ENCODE data around the gene EIF4A2.
"Not testable (repeated sequence)": the region's sequence is repeated elsewhere in the genome, so short reads cannot be mapped to it uniquely, and the experiment has no call there.

EIF4A2 gene

DNA sequence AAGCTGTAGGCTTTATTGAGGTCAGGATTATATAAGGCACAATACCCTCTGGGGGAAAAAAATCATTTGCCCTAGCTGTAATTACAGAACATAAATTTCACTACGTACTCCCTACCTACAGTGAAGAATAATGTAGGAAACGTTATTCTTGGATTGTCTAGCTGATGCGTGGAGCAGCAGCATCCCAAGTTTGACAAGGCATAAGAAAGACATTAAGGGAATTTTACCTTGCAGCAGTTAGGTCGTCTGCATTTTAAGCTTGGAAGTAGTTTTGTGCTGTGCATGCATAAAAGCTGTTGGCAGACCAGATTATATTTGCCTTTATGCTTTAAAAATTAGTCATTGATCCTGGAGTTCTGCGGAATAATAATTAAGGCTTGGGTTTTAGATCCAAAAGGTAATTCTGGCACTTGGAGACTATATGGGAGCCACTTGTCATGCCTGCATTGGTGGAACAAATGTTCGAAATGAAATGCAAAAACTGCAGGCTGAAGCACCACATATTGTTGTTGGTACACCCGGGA is 2.2 kb downstream of the EIF4A2 start:
- no peak for DNase-seq

DNA sequence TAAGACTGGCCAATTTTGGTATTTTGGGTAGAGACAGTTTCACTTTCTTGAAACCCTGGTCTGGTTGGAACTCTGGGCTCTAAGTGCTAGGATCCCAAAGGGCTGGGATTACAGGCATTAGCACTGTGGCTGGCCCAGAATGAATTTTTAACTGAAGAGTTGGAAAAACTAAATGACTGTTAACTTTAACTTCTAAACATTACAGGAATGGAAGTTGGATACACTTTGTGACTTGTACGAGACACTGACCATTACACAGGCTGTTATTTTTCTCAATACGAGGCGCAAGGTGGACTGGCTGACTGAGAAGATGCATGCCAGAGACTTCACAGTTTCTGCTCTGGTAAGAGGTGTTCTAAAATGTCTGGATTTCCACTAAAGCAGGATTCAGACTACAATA is 3.5 kb downstream of the EIF4A2 start:
- no peak for DNase-seq

DNA sequence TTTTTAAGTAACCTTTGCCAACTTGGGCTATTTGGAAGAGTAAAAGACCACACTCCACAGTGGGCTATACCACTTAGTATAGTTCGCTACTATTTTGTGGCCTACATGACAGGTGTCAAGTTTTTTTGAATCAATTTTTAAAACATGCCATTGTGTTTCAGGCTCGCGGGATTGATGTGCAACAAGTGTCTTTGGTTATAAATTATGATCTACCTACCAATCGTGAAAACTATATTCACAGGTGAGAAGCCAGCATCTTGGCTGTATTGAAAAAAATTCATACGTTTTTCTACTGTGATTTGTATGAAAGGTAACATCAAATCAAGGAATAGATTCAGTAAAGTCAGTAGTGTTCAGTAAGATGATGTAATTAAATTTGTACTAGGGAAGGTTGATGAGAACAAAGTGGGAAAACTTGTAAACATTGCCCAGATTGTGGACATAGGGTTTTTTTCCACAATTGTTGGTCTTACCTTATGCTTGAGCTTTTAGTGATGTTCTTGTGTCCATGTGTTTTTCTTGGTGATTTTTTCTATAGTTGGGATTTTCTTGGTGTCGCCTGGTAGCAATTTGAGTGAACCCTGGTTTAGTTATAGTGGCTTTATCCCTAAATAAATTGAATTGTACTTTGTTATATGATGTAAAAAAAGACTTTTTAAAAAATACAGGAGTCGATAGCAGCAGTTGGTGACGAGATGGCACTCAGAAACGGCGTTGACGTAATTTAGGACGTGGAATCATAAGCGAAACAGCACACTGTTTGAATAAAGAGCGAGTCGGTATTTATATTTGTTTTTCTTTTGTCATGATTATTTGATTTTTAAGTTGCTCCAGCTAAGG is 4.5 kb downstream of the EIF4A2 start:
- no peak for DNase-seq

DNA sequence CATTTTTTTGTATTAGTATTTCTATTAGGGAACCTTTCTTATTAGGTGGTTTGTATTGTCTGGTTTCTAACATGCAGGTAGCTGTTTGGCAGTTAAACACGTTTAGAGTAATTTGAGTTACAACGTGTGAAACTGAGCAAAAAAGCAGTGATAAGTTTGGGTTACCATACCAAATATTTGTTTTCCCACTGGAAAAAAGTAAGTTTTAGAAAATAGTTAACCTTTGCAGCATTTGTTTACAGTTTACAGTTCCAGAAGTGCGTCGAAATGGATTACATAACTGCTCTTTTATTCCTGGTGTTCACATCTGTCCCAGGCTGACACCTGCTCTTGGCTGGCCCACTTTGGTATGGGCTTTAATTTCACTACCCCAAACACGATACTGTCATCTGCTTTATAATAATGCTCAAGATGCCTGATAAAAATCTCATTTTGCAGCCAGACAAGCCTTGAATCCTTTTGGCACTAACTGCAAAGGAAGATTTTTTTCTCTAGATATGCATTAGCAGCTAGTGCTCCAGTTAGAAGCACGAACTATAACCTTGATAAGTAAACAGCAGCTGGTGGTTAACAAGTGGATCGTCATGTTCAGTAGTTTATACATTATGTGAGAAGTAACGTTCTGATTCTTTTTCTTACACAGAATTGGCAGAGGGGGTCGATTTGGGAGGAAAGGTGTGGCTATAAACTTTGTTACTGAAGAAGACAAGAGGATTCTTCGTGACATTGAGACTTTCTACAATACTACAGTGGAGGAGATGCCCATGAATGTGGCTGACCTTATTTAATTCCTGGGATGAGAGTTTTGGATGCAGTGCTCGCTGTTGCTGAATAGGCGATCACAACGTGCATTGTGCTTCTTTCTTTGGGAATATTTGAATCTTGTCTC is 5.3 kb downstream of the EIF4A2 start:
- DNase-seq = no peak

DNA sequence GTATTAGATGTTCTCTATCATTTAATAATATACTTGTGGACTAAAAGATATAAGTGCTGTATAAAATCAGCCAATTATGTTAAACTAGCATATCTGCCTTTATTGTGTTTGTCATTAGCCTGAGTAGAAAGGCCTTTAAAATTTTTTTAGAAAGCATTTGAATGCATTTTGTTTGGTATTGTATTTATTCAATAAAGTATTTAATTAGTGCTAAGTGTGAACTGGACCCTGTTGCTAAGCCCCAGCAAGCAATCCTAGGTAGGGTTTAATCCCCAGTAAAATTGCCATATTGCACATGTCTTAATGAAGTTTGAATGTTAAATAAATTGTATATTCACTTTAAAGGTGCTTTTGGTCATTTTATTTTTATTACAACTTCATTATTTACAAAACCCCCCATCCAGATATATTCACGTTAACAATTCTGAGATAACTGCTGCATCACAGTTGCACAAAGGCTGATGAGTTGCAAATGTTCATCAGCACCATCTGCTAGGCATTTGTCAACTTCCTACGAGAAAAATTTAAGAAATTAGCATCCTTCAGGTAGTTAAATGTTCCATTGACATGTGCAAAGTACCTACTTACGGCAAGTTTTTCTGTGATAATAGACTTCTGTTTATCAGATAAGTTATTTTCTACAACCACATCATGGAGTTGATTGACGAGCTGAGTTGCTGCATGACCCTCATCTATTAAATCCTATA is 6.3 kb downstream of the EIF4A2 start:
- no peak for DNase-seq

DNA sequence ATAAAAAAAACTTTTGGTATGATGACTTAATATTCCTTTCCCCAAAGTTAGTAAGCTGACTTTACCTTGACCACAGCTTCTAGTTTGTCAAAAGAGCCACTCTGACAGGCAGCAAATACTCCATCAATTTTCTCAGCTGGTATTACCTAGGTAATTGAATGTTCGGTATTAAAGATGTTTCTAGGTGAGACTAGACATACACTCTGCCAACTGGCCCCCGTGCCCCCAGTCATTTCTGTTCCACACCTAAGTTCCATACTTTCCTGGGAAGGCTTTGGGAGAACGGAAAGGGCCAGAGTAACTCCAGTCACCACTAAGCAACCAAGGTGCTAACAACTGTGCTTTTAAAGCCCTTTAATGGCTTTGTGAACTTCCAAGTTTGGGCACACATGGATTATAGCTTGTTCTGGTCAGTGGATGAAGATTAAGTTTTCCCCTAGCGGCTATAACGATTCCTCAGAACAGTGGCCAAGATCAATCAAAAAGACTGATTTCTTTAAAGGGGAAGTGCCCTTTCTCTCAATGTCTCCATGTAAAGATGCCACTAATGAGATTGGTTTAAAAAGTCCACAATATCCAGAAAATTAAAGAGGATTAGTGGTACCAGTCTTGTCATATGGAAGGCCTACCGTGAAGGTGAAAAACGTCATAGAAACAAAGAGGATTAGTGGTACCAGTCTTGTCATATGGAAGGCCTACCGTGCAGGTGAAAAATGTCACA is 7.0 kb downstream of the EIF4A2 start:
- no peak for DNase-seq

DNA sequence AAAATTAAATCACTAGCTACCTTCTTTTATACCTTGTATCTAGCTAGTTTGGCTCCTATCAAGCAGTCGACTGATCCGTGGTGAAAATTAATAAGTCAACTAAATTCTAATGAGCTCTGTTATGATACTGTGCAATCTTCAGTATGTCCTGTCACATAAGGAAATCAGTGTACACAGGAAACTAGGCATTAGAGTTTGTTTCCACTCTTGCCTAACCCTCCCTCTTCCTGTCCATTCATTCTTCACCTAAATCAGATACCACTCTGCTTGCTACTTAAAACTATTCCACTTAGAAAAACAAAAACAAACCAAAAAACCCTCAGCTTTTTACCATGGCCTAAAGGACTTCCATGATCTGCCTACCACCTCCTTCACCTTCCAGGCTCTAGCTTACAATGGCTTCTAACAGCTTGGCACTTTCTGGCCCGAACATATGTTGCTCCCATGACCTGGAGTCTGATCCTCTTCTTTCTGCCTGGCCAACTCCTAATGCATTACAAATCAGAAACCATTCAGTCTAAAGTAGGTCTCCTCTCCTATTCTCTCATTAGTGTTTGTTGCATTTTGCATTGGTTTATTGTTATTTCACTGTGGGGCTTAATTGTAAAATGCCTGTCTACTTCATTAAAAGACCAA is 15.0 kb downstream of the EIF4A2 start:
- no peak for DNase-seq

DNA sequence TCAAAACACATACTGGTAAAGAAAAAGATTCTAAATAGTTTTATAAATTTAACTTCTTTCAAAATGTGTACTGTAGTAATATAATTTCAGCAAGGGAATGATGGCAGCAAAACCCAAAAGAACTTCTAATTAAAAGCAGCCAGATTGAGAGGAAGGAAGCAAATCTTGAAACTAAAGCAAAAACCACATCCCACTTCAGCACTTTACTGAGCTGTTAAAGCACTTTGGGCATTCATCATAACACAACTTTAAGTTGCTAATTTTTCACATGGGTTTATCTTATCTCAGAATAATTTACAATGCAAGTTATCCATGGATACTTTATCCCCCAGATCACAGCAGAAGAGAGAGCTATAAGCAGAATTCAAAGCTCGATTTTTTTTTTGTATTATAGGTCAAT is 16.9 kb downstream of the EIF4A2 start:
- no peak for DNase-seq

DNA sequence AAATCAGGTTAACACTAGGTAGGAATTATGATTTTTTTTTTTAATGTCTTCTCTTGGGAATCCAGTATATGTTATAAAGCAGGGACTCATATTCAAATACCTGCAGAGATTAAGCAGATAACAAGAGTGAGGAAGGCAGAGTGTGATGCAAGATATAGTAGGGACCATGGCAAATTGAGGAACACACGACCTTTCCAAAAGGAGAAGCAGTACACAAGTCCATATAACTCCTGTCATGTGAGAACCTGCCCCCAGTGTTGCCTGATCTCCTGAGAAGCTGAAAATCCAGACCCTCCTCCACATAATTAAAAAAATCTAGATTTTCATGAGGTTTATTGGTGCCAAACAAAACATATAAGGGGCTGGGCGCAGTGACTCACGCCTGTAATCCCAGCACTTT is 19.3 kb downstream of the EIF4A2 start:
- no peak for DNase-seq

DNA sequence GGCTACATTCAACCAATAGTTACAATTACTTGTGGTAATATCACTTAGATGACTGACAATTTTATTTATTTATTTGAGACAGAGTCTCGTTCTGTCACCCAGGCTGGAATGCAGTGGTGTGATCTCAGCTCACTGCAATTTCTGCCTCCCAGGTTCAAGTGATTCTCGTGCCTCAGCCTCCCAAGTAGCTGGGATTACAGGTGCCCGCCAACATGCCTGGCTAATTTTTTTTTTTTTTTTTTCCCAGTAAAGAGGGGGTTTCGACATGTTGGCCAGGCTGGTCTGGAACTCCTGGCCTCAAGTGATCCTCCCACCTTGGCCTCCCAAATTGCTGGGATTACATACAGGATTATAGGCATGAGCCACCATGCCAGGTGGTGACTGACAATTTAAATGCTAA is 20.1 kb downstream of the EIF4A2 start:
- DNase-seq = not testable (repeated sequence)

DNA sequence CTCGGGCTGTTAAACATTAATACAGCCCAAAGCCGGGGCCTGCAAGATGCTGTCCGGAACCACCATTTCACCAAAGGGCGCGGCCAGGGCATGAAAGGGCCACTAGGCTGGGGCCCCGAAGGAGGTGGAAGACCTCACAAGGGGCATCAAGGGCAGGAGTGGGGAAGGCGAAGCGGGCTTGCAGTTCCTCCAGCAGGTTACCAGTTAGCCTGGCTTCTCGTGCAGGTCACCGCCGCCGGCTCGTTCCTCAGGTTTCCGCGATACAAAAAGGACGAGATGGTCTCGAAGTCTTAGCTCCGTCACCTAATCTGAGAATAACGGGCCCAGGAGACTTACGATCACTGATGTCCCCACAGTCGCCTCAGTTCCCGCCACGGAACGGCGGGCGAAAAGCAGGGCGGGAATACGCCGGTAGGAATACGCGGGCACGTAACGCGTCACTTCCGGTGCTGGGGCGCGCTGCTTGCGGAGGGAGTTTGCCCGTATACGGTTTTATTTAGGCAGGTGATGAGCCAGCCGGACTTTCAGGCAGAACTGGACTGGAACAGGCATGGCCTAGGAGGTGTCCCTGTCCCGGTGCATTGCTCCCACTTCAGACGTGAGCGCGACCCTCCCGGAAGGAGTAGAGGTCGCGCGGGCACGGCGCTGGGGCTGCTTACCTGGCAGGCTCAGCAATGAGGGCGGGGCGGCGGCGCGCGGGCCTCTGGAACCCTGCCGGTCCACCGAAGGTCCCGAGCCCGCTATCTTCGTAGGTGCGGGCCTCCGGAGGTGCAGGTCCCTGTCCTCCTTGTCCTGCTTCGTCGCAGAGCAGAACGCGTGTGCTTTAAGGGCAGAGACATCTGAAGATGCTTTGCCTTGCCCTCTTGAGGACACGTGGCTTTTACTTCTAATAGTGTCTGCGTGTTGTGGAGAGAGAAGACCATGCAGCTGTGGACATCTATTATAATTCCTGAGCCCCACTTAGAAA is 23.0 kb downstream of the EIF4A2 start, which contains the start of gene RFC4:
Gene RFC4, minus strand, starts transcription at position 394 of the 967 bp plus-strand sequence. CDS start 1,769 bp downstream, outside the sequence.
- DNase-seq = peak; percentile 81 to 88

DNA sequence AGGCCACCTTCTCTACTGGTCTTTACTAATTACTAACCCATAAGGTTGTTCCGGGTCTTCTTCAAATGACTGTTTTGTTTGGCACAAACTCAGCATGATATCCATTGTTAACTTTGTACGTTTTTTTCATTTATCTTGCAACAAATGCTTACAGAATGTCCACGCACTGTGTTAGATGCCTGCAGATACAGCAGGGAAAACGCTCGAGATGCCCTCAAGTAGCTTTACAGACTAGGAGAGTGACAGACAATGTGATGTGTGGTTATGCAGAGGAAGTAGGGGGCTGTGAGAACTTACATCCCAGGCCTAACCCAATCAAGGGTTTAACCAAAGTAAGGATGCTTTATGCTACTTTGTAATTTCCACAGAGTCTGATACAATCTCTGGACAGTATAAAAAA is 23.9 kb downstream of the EIF4A2 start:
- no peak for DNase-seq

DNA sequence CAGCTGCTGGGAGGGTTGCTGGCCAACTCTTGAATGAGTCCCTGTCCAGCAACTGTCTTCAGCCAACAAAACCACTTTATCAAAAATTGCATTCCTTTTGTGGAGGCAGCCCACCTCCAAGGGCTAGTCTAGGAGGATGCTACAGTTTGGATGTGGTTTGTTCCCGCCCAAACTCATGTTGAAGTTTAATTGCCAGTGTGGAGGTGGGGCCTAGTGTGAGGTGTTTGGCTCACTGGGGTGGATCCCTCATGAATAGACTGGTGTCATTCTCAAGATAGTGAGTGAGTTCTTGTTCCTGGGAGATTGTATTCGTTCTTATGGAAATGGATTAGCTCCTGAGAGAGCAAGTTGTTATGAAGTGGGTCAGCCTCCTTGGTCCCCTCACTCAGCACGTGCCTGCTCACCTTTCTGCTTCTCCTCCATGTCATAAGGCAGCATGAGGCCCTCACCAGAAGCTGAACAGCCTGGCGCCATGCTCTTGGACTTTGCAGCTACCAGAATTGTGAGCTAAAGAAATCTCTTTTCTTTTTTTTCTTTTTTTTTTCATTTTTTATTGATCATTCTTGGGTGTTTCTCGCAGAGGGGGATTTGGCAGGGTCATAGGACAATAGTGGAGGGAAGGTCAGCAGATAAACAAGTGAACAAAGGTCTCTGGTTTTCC is 27.1 kb downstream of the EIF4A2 start:
- no peak for DNase-seq

DNA sequence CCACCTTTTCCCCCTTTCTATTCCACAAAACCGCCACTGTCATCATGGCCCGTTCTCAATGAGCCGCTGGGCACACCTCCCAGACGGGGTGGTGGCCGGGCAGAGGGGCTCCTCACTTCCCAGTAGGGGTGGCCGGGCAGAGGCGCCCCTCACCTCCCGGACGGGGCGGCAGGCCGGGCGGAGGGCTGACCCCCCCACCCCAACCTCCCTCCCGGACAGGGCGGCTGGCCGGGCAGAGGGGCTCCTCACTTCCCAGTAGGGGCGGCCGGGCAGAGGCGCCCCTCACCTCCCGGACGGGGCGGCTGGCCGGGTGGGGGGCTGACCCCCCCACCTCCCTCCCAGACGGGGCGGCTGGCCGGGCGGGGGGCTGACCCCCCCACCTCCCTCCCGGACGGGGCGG is 27.9 kb downstream of the EIF4A2 start:
- DNase-seq = not testable (repeated sequence)

DNA sequence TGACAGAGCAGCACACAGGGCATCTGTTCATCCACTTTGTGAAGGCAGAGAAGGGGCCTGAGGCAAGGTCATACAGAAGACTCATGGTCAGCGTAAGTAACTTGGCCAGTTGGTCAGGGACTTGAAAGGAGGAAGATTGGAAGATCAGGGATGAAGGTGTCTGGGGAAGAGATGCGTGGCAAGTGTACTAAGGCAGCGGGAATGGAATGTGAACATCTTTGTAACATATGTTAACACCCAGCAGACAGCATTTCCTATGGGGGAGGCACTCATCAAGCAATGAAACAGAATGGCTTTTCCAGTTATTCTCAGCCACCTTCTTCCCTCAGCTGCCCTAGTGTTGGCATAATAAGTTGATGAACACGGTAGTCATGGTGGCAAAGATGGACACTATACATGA is 30.7 kb downstream of the EIF4A2 start:
- DNase-seq = no peak

DNA sequence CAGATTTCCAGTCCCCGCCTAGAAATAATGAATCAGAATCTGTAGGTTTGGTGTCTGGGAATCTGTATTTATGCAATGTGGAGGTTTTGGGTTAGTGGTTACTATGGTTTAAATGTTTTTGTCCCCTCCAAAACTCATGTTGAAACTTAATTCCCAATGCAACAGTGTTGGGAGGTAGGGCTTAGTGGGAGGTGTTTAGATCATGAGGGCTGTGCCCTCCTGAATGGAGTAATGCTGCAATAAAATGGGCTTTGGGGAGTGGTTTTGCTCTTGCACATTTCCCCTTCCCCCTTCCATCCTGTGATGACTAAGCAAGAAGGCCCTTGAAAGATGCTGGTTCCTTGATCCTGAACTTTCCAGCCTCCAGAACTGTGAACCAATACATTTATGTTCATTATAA is 32.1 kb downstream of the EIF4A2 start:
- no peak for DNase-seq

DNA sequence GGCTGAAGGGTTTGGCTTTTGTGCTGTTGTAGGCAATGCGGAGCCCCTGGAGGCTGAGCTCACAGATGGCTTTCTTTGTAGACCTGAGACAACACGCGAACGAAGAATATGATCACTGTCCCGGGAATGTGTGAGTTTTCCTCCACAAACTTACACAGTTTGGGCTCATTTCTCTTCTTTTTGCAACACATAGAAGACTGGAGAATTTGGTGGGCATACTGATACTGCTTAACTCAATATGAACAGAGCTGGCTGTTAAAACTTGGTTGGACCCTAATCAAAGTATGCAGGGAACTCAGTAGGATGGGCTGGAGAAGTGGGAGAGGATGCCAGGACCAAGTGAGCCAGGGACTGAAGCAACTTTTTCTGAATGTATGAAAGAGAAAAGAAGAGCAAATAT is 35.1 kb downstream of the EIF4A2 start:
- no peak for DNase-seq

DNA sequence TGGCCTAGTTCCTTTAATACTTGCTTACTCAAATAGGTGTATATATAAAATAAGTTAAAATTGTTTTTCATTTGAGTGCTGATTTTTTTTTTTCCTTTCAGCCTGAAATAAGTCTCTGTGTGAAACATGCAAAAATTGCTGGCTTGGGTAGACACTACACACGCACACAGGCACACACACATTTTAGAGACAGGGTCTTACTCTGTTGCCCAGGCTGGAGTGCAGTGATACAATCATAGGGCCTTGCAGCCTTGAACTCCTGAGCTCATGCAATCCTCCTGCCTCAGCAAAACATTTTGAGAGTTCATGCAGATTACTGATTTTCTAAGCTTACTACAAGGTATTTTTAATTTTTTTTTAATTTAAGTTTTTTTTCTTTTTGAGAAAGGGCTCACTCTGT is 35.6 kb downstream of the EIF4A2 start:
- no peak for DNase-seq

DNA sequence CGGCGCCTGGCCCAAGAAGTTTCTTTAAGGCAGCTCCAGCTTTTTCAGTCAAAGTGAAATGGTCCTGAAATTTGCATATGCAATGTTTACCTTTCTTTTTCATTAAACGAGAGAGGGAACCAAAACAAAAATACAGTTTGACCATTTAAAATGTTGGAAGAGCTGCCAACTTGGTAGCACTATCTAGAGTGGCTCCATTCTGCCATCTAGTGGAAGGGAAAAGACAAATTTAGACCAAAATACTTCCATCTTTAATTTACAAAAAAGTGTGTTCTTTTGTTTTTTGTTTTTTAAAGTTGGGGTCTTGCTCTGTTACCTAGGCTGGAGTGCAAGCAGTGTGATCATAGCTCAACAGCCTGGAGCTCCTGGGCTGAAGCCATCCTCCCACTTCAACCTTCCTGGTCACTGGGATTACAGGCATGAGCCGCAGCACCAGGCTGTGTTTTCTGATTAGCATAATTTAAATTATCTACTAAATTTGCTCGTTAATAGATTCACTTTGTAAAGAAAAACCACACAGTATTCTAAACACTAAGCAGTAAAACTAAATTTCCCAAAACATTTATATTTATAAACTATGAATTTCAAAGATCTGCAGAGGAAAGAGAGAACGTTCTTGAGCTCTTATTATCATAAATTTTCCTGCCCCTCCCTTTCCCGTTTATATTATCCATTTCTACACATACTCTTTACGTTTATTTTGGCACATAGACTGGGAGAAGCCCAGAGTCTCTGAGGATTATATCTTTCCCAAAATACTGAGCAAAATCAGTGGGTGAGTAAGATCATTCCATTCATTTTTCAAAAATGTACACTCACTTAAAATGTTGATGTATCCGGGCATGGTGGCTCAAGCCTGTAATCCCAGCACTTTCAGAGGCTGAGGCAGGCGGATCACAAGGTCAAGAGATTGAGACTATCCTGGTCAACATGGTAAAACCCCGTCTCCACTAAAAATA is 38.3 kb downstream of the EIF4A2 start:
- peak in 1 of 2 donors; percentile 15 for DNase-seq

Measured in stimulated activated CD4-positive, alpha-beta T cell treated with anti-CD3 and anti-CD28 coated beads, Interleukin-2, amount 100 ng/mL, for 48 hours (primary cell).